Measurements from ENCODE around the gene MAP3K15.

- no peak for TF ChIP-seq ZNF384 (IDR thresholded peaks at IDR 0.05)
- TF ChIP-seq SP1 (IDR thresholded peaks at IDR 0.05) = no peak
- TF ChIP-seq SUZ12 (IDR thresholded peaks at IDR 0.05) = no peak
- no peak for TF ChIP-seq BHLHE40 (IDR thresholded peaks at IDR 0.05; ENCODE audit: borderline replicate concordance)
- no peak for TF ChIP-seq FOXA1 (IDR thresholded peaks at IDR 0.05)
- no peak for TF ChIP-seq FOXM1 (IDR thresholded peaks at IDR 0.05; ENCODE audit: borderline replicate concordance)
- TF ChIP-seq L3MBTL2 (conservative IDR thresholded peaks at IDR 0.05) = no peak
- TF ChIP-seq ARNT (IDR thresholded peaks at IDR 0.05) = no peak
- TF ChIP-seq TARDBP (IDR thresholded peaks at IDR 0.05) = no peak
- TF ChIP-seq LEF1 (IDR thresholded peaks at IDR 0.05; ENCODE audit: borderline replicate concordance) = no peak
- no peak for TF ChIP-seq PKNOX1 (IDR thresholded peaks at IDR 0.05)
- no peak for TF ChIP-seq ELF4 (IDR thresholded peaks at IDR 0.05)
These were observed 48.0 kb upstream of the MAP3K15 start for GRCh38 chrX:19563327-19563726.

Measured in HEK293T (cell line).